ENCODE results near the gene ANK2. TPM values are rescaled to one million over a fixed set of nuclear protein-coding genes. Genes with fewer than 3 reads are reported as not detected.

The ANK2 gene
- total RNA-seq, 1 donor from 2014 or later = 0.68 TPM

GRCh38 chr4:113273721-113274220 is 224.3 kb downstream of the ANK2 start:
- no peak for ATAC-seq

GRCh38 chr4:113276464-113277170 is 227.2 kb downstream of the ANK2 start:
- DNase-seq (ENCODE audit: low spot score) (no peak), ATAC-seq (no peak)

More at GRCh38 chr4:113273721-113274220, 224.3 kb downstream of the ANK2 start:
- no peak for DNase-seq (ENCODE audit: low spot score)

GRCh38 chr4:113278324-113278934 is 229.0 kb downstream of the ANK2 start:
- DNase-seq (ENCODE audit: low spot score) = peak; percentile 56
- peak; percentile 88 for ATAC-seq

- no peak for ATAC-seq
- no peak for DNase-seq (ENCODE audit: low spot score)
Observed at GRCh38 chr4:113285501-113285900, 236.0 kb downstream of the ANK2 start.

GRCh38 chr4:113288257-113288656 is 238.8 kb downstream of the ANK2 start:
- DNase-seq (ENCODE audit: low spot score) (no peak), ATAC-seq (no peak)

DNA sequence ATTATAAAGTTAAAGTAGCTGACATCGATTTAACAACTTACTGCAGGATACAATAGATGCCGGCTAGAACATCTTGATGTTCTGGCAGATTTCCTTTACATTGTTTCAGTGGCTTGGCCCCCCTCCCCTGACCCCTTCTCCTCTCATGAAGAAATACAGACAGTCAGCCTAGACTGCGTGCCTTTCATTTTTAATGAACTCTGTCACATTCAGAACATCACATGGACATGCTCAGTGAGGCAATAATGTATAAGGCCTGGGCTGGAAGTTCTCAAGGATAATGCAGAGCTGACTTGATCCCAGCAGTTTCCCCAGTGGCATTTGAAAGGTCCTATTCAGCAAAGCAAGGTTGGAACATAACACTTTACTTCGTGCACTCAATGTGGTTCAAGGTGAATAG is 239.2 kb downstream of the ANK2 start:
- ATAC-seq (no peak), DNase-seq (ENCODE audit: low spot score) (no peak)

DNA sequence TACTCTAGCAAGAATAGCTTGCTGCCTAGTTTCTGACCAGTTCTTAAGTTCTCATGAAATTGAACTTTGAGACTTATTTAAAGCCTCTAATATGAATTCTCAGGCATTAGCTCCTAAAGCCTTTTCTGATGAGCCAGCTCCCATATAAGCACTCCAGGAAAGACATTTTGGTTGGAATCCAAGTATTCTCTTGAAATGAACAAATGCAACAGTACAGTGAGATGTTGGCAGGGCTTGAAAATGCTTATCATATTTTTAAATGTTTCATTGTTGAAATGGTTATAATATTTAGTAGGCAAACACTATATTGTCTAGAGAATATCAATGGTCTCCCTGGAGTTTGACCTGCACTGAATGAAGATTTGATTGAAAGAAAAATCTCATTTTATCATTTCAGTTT is 240.3 kb downstream of the ANK2 start:
- ATAC-seq = no peak
- no peak for DNase-seq (ENCODE audit: low spot score)

GRCh38 chr4:113290666-113291065 is 241.2 kb downstream of the ANK2 start:
- DNase-seq (ENCODE audit: low spot score) (no peak), ATAC-seq (no peak)

DNA sequence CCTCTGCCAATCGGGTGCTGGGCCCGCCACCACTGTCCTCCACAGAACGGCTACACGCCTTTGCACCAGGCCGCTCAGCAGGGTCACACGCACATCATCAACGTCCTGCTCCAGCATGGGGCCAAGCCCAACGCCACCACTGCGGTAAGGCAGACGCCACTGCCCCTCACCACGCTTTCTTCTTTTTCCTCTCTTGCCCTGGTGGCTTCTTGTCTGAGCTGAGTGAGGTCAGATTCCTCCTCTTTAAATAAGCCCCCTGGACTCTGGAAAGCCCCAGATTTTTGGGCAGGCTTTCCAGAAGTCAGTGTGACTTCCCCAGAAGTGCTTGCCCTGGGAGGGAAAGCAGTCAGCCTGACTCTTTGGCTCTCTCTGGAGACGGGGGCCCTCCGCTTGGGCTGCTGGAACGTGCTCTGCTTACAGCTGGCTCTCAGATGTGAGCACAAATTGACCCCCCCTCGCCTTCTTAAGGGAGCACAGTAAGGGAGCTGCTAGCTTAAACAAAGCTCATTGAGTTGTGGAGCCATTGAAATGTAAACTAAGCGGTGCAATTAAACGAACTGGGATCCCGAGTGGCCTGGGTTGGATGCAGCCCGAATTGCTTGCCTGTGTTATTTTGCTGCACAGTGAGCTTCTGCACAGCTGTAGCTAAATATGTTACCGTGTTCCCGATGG is 243.1 kb downstream of the ANK2 start:
- DNase-seq (ENCODE audit: low spot score) = no peak
- ATAC-seq = no peak

GRCh38 chr4:113293043-113293560 is 243.6 kb downstream of the ANK2 start:
- no peak for DNase-seq (ENCODE audit: low spot score)
- ATAC-seq = no peak

GRCh38 chr4:113293674-113294073 is 244.2 kb downstream of the ANK2 start:
- no peak for ATAC-seq

GRCh38 chr4:113294908-113295307 is 245.5 kb downstream of the ANK2 start:
- ATAC-seq = no peak
- DNase-seq (ENCODE audit: low spot score) = no peak

More at GRCh38 chr4:113293674-113294073, 244.2 kb downstream of the ANK2 start:
- no peak for DNase-seq (ENCODE audit: low spot score)

DNA sequence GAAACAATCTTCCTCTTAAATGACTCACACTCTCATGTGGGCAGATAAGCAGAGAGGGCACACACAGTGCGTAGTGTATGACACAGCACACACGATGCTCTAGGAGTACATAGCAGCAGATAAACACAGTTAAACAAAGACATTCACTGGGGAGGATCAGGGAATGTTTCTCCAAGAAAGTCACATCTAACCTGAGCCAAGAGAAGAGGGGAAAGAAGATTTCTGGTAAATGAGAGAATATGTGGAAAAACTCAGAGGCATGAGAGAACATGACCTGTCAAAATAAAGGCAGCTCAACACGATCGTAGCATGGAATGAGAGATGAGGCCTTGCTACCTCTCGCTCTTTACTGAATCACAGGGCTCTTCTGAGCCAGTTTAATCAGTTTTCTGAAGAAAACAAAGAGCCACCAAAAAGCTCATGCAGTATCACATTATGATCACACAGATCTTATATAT is 251.0 kb downstream of the ANK2 start:
- no peak for ATAC-seq
- DNase-seq (ENCODE audit: low spot score) = no peak

DNA sequence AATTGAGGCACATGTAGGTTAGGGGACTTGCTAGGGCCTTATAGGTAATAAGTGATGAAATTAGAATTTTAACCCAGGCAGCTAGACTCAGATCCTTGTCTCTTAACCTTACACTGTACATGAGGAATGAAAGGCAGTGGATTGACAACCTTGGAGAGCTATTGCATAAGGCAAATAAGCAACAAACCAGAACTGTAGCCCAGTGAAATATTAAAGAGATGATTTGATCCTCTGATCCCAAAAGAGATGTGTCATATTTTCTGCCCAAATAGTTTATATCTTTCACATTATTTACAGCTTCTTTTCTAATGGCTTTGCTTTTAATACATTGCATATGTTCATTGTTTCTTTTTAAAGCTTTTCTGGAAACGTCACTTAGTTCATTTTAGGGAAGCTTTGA is 252.6 kb downstream of the ANK2 start:
- no peak for ATAC-seq
- no peak for DNase-seq (ENCODE audit: low spot score)

DNA sequence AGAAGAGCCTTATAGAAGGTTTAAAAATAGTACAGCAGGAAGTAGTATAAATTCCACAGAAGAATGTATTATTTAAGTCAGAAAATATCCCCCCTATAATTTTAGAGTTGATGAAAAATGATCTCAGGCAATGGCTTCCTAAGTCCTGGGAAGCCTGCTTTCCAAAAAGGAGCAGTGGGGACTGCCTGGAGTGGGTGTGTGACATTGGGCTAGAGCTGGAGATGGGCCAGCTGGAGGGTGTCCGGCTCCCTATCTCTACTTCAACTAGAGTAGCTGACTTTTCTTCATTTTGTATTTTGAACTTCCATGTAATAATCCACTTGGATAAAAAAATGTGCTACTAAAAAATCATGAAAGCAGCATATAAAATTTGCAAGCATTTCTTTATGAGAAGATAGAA is 253.9 kb downstream of the ANK2 start:
- no peak for ATAC-seq
- DNase-seq (ENCODE audit: low spot score) = no peak

DNA sequence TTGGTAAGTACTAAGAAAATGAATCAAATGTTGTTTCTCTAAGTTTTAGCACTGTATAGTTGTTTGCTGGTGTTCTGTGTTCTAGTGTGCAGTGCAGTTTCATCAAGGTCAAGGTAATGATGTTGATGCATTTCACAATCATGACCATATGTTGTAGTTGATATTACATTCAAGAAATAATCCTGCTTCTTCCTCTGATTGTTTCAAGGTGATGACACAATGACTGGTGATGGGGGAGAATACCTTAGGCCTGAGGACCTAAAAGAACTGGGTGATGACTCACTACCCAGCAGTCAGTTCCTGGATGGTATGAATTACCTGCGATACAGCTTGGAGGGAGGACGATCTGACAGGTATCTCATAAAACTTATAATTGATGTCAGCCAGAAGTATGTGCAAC is 261.6 kb downstream of the ANK2 start:
- DNase-seq (ENCODE audit: low spot score) (no peak), ATAC-seq (no peak)

GRCh38 chr4:113312529-113312928 is 263.1 kb downstream of the ANK2 start:
- DNase-seq (ENCODE audit: low spot score) (no peak), ATAC-seq (no peak)

DNA sequence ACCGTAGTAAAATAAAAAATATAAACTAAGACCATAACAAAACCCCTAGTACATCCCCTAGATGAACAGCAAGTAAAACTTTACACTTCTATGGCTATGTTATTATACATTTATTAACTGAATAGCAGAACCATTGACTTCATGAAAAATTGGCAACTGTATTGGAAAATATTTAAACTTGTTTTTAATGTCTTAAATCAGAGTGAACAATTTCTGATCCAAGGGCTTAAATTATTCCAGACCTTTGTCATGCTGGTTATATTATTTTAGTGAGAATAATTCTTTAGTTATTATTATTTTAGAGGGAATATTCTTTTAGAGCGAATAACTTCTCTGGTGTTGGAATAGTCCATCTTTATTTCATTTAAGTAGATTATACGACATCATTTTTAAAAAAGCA is 265.0 kb downstream of the ANK2 start:
- ATAC-seq (no peak), DNase-seq (ENCODE audit: low spot score) (no peak)

DNA sequence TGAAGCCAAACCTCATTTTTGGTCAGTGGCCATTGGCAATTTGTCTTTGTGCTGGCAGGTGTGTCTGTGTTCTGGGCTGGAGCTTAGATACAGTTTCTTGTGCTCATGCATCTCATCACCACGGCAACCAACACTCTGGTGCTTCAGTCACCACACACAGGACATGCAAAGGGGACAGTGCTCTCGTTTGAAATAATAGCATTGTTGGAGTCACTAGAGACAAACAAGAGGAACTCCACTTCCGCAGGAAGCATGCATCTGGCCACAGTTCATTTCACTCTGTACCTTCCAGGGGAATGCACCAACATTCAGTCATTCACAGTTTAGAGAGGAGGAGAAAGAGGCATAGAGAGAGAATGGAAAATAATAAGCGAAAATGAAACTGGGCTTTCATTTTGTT is 267.4 kb downstream of the ANK2 start:
- ATAC-seq (no peak), DNase-seq (ENCODE audit: low spot score) (no peak)

GRCh38 chr4:113317523-113317922 is 268.1 kb downstream of the ANK2 start:
- DNase-seq (ENCODE audit: low spot score) = no peak
- ATAC-seq = no peak

DNA sequence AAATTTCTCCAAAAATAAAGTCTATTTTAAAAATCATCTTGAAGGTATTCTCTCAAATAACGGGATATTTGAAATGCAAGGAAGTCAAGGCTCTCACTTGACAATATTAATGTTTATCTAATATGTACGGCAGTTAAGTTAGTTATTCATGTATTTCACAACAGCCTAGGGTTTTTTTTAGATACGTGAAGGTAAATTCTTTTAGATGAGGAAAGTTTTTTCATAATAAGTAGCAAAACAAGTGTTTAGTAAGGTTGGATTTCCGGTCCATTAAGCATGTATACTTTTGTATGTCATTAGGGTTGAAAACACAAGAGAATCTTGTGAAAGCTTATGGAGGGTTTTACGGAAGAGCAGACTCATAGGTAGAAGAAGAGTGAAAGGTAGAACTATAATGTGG is 273.3 kb downstream of the ANK2 start:
- no peak for ATAC-seq

More for the DNA sequence above, 273.3 kb downstream of the ANK2 start:
- DNase-seq (ENCODE audit: low spot score) = no peak
